HepG2 (cell line): ENCODE results near the gene PLXNC1. TPM values are rescaled to one million over a fixed set of nuclear protein-coding genes. Genes with fewer than 3 reads are reported as not detected.
A peak's percentile ranks its signal among the peaks of the same experiment; 100 is the strongest.

Source experiments
- ASH2L ChIP-seq: fragments of 300-600, 200-600 bp; sonication (generic); IDR thresholded peaks from 2 replicates; pipeline ENCODE4 v1.7.0; 2017; ENCODE audit warnings: low read depth, mild to moderate bottlenecking, moderate library complexity, mixed read lengths, low read length; ENCODE audit not compliant: insufficient read length
- ATF5 ChIP-seq: sonication (generic); formaldehyde crosslinking; IDR thresholded peaks from 2 replicates; pipeline ENCODE4 v1.4.0; 2020; ENCODE audit warnings: mild to moderate bottlenecking, low read depth, missing genetic modification reagents
- ATRX ChIP-seq: sonication (generic); formaldehyde crosslinking; IDR thresholded peaks from 2 replicates; pipeline ENCODE4 v1.4.0; 2020; ENCODE audit warnings: missing genetic modification reagents, borderline replicate concordance
- BCL6 ChIP-seq: IDR thresholded peaks from 2 replicates; pipeline ENCODE4 v1.6.1; 2016; ENCODE audit warnings: missing genetic modification reagents, missing compliant biosample characterization
- CREB1 ChIP-seq, 2 experiments: fragments of 450-650 bp in 1 of 2; IDR thresholded peaks; 2 replicates each; pipeline ENCODE4 v1.6.1; 2016 to 2017; ENCODE audit warnings: control low read depth in 1 of 2, mild to moderate bottlenecking in 1 of 2, missing compliant biosample characterization in 1 of 2, missing genetic modification characterization in 1 of 2
- ELF1 ChIP-seq: sonication (generic); formaldehyde crosslinking; IDR thresholded peaks from 2 replicates; pipeline ENCODE4 v1.4.0; 2020; ENCODE audit warnings: missing genetic modification reagents
- FOXO1 ChIP-seq: sonication (generic); formaldehyde crosslinking; IDR thresholded peaks from 2 replicates; pipeline ENCODE4 v1.4.0; 2020; ENCODE audit warnings: missing genetic modification reagents
- GLI4 ChIP-seq: sonication (generic); formaldehyde crosslinking; IDR thresholded peaks from 2 replicates; pipeline ENCODE4 v1.5.1; 2020; ENCODE audit warnings: missing genetic modification reagents, mild to moderate bottlenecking, moderate library complexity, borderline replicate concordance
- HOXD1 ChIP-seq: sonication (generic); formaldehyde crosslinking; IDR thresholded peaks from 2 replicates; pipeline ENCODE4 v1.5.0; 2020; ENCODE audit warnings: missing genetic modification reagents
- KAT8 ChIP-seq: IDR thresholded peaks from 2 replicates; pipeline ENCODE4 v1.6.1; 2016; ENCODE audit warnings: missing genetic modification reagents, missing compliant biosample characterization
- MED8 ChIP-seq: sonication (generic); formaldehyde crosslinking; IDR thresholded peaks from 2 replicates; pipeline ENCODE4 v1.8.1; 2023; ENCODE audit warnings: mild to moderate bottlenecking, missing genetic modification reagents; ENCODE audit not compliant: insufficient replicate concordance
- MLX ChIP-seq: IDR thresholded peaks from 2 replicates; pipeline ENCODE4 v1.6.1; 2016
- NFIC ChIP-seq: IDR thresholded peaks from 2 replicates; pipeline ENCODE4 v1.6.1; 2012; ENCODE audit warnings: mild to moderate bottlenecking, low read length, inconsistent platforms
- NKX3-1 ChIP-seq: sonication (generic); formaldehyde crosslinking; IDR thresholded peaks from 2 replicates; pipeline ENCODE4 v1.5.0; 2020; ENCODE audit warnings: missing genetic modification reagents
- NR2C2 ChIP-seq: sonication (generic); formaldehyde crosslinking; IDR thresholded peaks from 2 replicates; pipeline ENCODE4 v1.4.0; 2020; ENCODE audit warnings: missing genetic modification reagents, mild to moderate bottlenecking, moderate library complexity, borderline replicate concordance
- SOX13 ChIP-seq, 3 experiments: fragments of 450-650 bp in 1 of 3; sonication (generic) in 1 of 3; formaldehyde crosslinking in 1 of 3; IDR thresholded peaks in 2 of 3; conservative IDR thresholded peaks in 1 of 3; 2 replicates each; pipeline versions ENCODE4 v1.5.0 to v1.6.1; 2016 to 2020; ENCODE audit warnings: antibody characterized with exemption in 1 of 3, mild to moderate bottlenecking in 1 of 3, missing compliant biosample characterization in 1 of 3, missing genetic modification reagents in 1 of 3, moderate library complexity in 1 of 3
- SOX6 ChIP-seq, 2 experiments: fragments of 450-650 bp in 1 of 2; sonication (generic) in 1 of 2; formaldehyde crosslinking in 1 of 2; IDR thresholded peaks; 2 replicates each; pipeline versions ENCODE4 v1.4.0 to v1.6.1; 2017 to 2020; ENCODE audit warnings: antibody characterized with exemption in 1 of 2, mild to moderate bottlenecking in 1 of 2, missing genetic modification reagents in 1 of 2
- ZBTB37 ChIP-seq: sonication (generic); formaldehyde crosslinking; IDR thresholded peaks from 2 replicates; pipeline ENCODE4 v1.4.0; 2020; ENCODE audit warnings: mild to moderate bottlenecking, missing genetic modification reagents
- ZBTB46 ChIP-seq: sonication (generic); formaldehyde crosslinking; IDR thresholded peaks from 2 replicates; pipeline ENCODE4 v1.4.0; 2020; ENCODE audit warnings: mild to moderate bottlenecking, missing genetic modification reagents, borderline replicate concordance
- ZNF160 ChIP-seq: sonication (generic); formaldehyde crosslinking; IDR thresholded peaks from 2 replicates; pipeline ENCODE4 v1.8.0; 2022; ENCODE audit warnings: mild to moderate bottlenecking, inconsistent platforms, missing genetic modification reagents
- ZNF770 ChIP-seq: sonication (generic); formaldehyde crosslinking; IDR thresholded peaks from 2 replicates; pipeline ENCODE4 v1.5.0; 2020; ENCODE audit warnings: mild to moderate bottlenecking, missing genetic modification reagents
- ZNF891 ChIP-seq: sonication (generic); formaldehyde crosslinking; IDR thresholded peaks from 2 replicates; pipeline ENCODE4 v1.5.0; 2020; ENCODE audit warnings: mild to moderate bottlenecking, missing genetic modification reagents
- polyA plus RNA-seq, 8 experiments: library from polyadenylated mRNA; depleted of rRNA in 3 of 8; stranded (reverse) in 7 of 8; unstranded in 1 of 8; fragments of >200 nt; fragmentation: Illumina TruSeq in 4 of 8; extraction: Trizol in 4 of 8; gene quantifications; 2 replicates each; pipeline versions ENCODE4 v1.2.1 to v1.2.3, GENCODE V29; 2011 to 2016; ENCODE audit warnings: low read depth in 4 of 8, missing spikeins in 1 of 8, mixed read lengths in 1 of 8; ENCODE audit not compliant: insufficient read depth in 1 of 8
- total RNA-seq, 5 experiments: library from RNA; depleted of rRNA; stranded (reverse); fragments of >200 nt; fragmentation: Illumina TruSeq; extraction: Trizol; gene quantifications; 2 replicates each; pipeline ENCODE4 v1.2.3, GENCODE V29; 2016; ENCODE audit warnings: low read depth in 1 of 5

Gene PLXNC1
- total and polyA plus RNA-seq, 2 of the 13 experiments (the other 11 are each of a cell fraction or from before 2014, with no cell fraction given) = 6.6 to 11.2 TPM

GRCh38 chr12:94200069-94200468 is 51.7 kb downstream of the PLXNC1 start (continued):
- TF ChIP-seq SOX13 (IDR thresholded peaks at IDR 0.05) (peak; percentile 57; the same call in 1 of the 2 replicates), SOX13 (CRISPR knock-in tag; conservative IDR thresholded peaks at IDR 0.05 in 1 of 2, IDR thresholded peaks at IDR 0.05 in 1 of 2) (peak in 1 of 2 experiments; percentile 82; a peak in 2 of 4 replicates), FOXO1 (CRISPR knock-in tag) (peak; percentile 26; the same call in 1 of the 2 replicates), GLI4 (CRISPR knock-in tag) (no peak), NR2C2 (CRISPR knock-in tag) (peak; percentile 49; the same call in 1 of the 2 replicates), CREB1 (IDR thresholded peaks at IDR 0.05) (no peak), CREB1 (CRISPR knock-in tag; IDR thresholded peaks at IDR 0.05) (peak; percentile 66), NKX3-1 (no peak), ZNF770 (CRISPR knock-in tag) (peak; percentile 33; the same call in 1 of the 2 replicates), BCL6 (CRISPR knock-in tag) (peak; percentile 97), KAT8 (peak; percentile 73), NFIC (peak; percentile 72; the same call in 1 of the 2 replicates), HOXD1 (peak; percentile 75; the same call in 1 of the 2 replicates), ZBTB37 (CRISPR knock-in tag) (0 out of 2 replicates have a peak, but pooled peaks have one; percentile 20), ASH2L (peak; percentile 43), ZBTB46 (no peak), MED8 (no peak), MLX (peak; percentile 57), SOX6 (IDR thresholded peaks at IDR 0.05) (no peak), SOX6 (CRISPR knock-in tag; IDR thresholded peaks at IDR 0.05) (peak; percentile 89), ATRX (no peak), ATF5 (CRISPR knock-in tag) (no peak), ZNF891 (CRISPR knock-in tag) (no peak), ZNF160 (CRISPR knock-in tag) (no peak), ELF1 (CRISPR knock-in tag) (no peak)
